Testis (tissue), 2 donors: ENCODE measurements around the gene ARHGAP9.
"Not testable (repeated sequence)": the region's sequence is repeated elsewhere in the genome, so short reads cannot be mapped to it uniquely, and the experiment has no call there.

Experiments used
- CTCF ChIP-seq, 3 experiments: fragments of 450-650 bp in 2 of 3; fragments of 200-600 bp in 1 of 3; sonication (generic) in 1 of 3; IDR thresholded peaks; one replicate each; pipeline ENCODE4 v1.5.1; 2016 to 2019; ENCODE audit warnings: antibody characterized with exemption in 3 of 3, mild to moderate bottlenecking in 2 of 3, moderate library complexity in 1 of 3
- POLR2A ChIP-seq: fragments of 450-650 bp; IDR thresholded peaks from one replicate; pipeline ENCODE4 v1.6.1; 2017; ENCODE audit warnings: antibody characterized with exemption, mild to moderate bottlenecking, moderate library complexity

- not testable (repeated sequence) for TF ChIP-seq CTCF (IDR thresholded peaks at IDR 0.05); POLR2A
These were observed 38.1 kb upstream of the ARHGAP9 start for GRCh38 chr12:57517718-57518117.
